GM19438 (cell line): Measurements from ENCODE around the gene ILRUN.
"Not testable (repeated sequence)": the region's sequence is repeated elsewhere in the genome, so short reads cannot be mapped to it uniquely, and the experiment has no call there.

Experiments used
- ATAC-seq: cut with Tn5 transposase; IDR thresholded peaks from one replicate; pipeline ENCODE4 v1.9.1; 2021; ENCODE audit warnings: low read depth; ENCODE audit not compliant: unreplicated experiment

The ILRUN gene

GRCh38 chr6:34696739-34697543 lies at the start of gene ILRUN:
Gene ILRUN (minus strand): TSS chr6:34696767. CDS start chr6:34696603, 164 bp downstream.
- peak; percentile 65 for ATAC-seq

DNA sequence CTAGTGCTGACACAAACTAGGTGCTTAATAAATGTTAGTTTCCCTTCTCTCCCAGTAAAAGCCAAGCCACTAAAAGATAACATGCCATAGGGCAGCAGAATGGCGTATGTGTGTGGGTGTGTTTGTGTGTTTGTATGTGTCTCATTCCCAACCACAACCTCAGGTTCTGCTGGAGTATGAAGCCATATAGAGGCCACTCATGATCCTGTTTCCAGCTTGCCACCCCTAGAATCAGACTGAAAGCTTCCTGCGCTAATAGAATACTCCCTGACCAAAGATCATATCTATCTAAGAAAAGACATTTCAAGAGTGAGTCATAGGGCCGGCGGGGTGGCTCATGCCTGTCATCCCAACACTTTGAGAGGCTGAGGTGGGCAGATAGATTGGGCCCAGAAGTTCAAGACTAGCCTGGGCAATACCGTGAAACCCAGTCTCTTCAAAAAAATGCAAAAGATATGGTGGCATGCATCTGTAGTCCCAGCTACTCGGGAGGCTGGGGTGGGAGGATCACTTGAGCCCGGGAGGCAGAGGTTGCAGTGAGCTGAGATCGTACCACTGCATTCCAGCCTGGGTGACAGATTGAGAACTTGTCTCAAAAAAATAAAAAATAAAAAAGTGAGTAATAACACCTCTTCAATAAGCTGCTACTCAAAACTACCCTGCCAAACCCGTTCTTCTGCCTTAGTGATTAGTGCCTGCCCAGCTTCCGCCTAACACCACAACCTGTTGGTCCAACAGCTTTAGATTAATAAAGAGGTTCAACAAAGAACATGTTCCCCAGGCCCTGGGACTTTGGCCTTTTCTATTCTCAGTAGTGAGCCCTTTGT lies 48.9 kb upstream of the ILRUN start:
- ATAC-seq: no peak

DNA sequence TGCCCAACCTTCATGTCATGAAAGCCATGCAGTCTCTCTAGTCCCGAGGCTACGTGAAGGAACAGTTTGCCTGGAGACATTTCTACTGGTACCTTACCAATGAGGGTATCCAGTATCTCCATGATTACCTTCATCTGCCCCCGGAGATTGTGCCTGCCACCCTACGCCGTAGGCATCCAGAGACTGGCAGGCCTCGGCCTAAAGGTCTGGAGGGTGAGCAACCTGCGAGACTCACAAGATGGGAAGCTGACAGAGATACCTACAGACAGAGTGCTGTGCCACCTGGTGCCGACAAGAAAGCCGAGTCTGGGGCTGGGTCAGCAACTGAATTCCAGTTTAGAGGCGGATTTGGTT lies 47.7 kb upstream of the ILRUN start:
- not testable (repeated sequence) for ATAC-seq

DNA sequence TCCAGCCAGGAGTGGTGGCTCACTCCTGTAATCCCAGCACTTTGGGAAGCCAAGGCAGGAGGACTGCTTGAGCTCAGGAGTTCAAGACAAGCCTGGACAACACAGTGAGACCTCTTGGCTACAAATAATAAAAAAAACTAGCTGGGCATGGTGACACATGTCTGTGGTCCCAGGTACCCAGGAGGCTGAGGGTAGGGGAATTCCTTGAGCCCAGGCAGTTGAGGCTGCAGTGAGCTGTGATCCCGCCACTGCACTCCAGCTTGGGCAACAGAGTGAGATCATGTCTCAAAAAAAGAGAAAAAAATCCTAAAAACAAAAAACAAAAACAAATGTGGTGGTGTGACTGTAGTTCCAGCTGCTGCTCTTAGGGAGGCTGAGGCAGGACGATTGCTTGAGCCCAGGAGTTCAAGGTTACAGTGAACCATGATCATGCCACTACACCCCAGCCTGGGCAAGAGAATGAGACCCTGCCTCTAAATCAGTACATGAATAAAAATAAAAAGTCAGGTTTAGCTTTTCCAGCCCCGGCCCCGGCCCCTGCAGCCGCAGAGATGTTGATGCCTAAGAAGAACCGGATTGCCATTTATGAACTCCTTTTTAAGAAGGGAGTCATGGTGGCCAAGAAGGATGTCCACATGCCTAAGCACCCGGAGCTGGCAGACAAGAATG lies 47.2 kb upstream of the ILRUN start:
- no peak for ATAC-seq

DNA sequence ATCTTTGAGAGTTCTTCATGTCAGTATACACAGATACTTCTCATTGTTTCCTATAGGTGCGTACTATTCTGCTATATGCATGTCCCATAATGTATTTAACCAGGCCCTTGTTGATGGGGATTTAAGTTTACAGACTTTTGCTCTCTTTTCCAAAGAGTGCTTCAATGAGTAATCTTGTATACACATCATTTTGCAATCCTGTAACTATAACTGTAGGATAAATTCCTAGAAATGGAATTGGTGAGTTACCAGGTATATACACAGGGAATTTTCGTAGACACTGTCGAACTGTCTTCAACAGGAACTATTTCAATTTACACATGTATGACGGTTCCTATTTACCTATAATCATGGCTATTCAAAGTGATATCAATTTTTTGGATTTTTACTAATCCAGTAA lies 45.5 kb upstream of the ILRUN start:
- ATAC-seq: no peak

DNA sequence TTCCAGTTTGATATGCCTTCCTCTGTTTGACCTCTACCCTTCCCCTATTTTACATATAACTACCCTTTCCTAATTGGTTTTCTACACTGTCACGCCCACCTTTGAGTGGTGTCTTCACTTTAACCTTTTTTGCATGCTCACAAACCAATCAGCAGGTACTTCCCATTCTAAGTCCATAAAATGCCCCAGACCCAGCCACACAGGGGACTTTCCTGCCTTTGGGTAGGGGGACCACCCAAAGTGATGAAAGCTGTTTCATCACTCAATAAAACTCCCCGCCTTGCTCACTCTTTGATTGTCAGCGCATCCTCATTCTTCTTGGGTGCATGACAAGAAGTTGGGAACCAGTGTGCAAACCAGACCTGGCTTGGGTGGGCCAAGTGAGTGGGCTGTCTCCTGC lies 40.3 kb upstream of the ILRUN start:
- no peak for ATAC-seq

GRCh38 chr6:34731393-34732060 lies 35.0 kb upstream of the ILRUN start:
- no peak for ATAC-seq

DNA sequence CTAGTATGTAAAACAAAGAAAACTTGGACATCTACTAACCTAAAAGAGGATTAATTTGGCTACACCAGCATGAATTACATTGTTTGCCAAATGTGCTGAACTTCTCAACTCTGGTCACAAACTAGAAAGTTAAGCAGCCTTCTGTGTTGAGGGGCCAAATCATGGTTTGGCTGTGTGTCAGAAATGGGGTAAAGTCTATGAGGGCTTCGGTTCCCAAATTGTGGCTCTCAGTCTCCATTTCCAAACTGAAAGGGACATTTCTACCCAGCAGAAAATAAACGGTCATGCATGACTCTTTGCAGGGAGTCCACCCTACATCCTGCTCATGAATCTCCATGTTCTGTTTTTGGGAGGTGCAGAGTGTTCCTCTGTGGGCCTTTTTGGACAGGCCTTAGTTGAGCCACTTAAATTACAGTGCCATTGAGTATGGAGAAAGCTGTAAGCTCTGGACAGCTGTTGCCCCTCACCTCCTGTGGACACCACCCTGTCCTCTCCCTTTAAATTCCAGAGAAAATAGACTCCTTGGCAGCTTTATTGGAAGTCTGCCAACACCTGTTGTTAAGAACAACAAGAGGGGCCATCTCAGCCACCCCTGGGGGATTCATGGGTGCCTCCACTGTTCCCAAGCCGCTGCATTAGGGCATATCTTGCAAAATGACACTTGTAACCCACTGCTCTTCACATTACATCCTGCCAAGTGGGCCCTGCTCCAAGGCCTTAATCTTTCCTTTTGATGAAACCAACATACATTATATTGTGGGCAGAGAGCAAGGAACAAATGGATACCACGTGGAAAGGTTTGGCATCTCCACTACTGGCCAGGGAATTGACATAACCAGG lies 33.3 kb upstream of the ILRUN start:
- no peak for ATAC-seq

DNA sequence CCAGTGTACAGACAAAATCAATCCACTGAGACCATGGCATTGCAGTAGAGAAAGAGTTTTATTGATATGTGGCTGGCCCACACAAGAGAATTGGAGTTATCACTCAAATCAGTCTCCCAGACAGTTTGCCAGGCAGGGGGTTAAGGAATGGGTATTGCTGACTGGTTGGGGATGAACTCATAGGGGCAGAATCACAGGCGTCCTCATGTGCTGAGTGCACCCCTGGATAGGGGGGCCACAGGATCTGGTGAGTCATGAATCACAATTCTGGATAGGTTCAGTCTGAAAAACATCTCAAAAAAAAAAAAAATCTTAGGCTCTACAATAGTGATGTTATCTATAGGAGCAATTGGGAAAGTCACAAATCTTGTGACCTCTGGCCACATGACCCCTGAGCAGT lies 29.5 kb upstream of the ILRUN start:
- ATAC-seq: no peak

- no peak for ATAC-seq
Observed at GRCh38 chr6:34723203-34723602, 26.6 kb upstream of the ILRUN start.

DNA sequence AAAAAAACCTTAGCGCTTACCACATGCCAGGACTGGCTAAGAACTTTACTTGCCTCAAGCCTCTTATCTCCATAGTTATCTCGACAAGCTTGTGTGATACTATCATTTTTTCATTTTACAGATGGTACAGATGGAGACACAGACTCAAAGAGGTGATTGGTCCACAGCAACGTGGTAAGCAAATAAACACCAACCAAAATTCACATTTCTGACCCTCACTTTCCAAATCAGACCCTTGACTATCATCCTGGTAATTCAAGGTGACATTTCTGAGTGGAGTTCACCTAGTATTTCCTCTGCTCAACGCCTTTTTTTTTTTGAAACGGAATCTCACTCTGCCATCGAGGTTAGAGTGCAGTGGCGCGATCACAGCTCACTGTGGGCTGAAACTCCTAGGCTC lies 25.9 kb upstream of the ILRUN start:
- no peak for ATAC-seq

GRCh38 chr6:34720160-34720559 lies 23.6 kb upstream of the ILRUN start:
- not testable (repeated sequence) for ATAC-seq

GRCh38 chr6:34719646-34720045 lies 23.1 kb upstream of the ILRUN start:
- ATAC-seq: not testable (repeated sequence)

DNA sequence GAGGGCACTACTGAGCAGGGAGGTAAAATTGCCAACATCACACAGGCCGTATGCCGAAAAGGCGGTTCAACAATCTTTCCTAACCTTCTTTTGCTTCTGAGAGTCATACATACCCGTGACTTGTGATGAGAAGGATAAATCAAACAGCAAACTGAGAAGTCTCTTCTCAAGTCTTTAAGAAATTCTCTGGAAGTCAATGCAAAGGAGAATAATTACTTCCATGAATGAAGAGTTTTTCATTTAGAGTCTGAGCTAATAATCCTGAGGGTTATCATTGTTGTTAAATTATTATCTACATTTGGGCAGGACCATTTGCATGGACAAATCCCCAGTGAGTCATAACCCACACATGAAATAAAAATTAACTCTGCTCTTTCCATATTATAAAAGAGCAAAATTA lies 22.4 kb upstream of the ILRUN start:
- ATAC-seq: no peak

GRCh38 chr6:34717466-34717865 lies 20.9 kb upstream of the ILRUN start:
- ATAC-seq: no peak

DNA sequence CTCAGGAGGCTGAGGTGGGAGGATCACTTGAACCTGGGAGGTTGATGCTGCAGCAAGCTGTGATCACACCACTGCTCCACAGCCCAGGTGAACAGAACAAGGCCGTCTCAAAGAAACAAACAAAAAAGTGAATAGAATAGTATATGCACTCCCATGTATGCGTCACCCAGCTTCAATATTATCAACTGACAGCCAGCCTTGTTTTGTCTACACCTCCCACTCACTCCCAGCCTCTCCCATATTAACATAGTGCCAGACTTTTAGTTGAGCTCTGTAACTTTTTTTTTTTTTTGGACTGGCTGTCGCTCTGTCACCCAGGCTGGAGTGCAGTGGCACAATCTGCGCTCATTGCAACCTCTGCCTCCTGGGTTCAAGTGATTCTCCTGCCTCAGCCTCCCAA lies 18.1 kb upstream of the ILRUN start:
- no peak for ATAC-seq

- not testable (repeated sequence) for ATAC-seq
Observed at GRCh38 chr6:34712881-34713280, 16.3 kb upstream of the ILRUN start.

- ATAC-seq: no peak
Observed at GRCh38 chr6:34709386-34709785, 12.8 kb upstream of the ILRUN start.

- ATAC-seq: no peak
Observed at GRCh38 chr6:34705241-34705640, 8.7 kb upstream of the ILRUN start.

- no peak for ATAC-seq
Observed at GRCh38 chr6:34701199-34701598, 4.6 kb upstream of the ILRUN start.
